NK-92 (cell line): ENCODE measurements around the gene KCNK6.
"Not testable (repeated sequence)": the region's sequence is repeated elsewhere in the genome, so short reads cannot be mapped to it uniquely, and the experiment has no call there.

ENCODE experiments used
- DNase-seq: peaks from one replicate; lab custom pipeline; 2025; ENCODE audit not compliant: unreplicated experiment; lab: John Stamatoyannopoulos, UW

KCNK6 gene

GRCh38 chr19:38360839-38361631, 41.4 kb downstream of the KCNK6 start:
- DNase-seq, result no peak

- DNase-seq, result no peak
Observed at GRCh38 chr19:38361633-38362075, 42.0 kb downstream of the KCNK6 start.

GRCh38 chr19:38362076-38362945, 42.7 kb downstream of the KCNK6 start:
- DNase-seq, result no peak

DNA sequence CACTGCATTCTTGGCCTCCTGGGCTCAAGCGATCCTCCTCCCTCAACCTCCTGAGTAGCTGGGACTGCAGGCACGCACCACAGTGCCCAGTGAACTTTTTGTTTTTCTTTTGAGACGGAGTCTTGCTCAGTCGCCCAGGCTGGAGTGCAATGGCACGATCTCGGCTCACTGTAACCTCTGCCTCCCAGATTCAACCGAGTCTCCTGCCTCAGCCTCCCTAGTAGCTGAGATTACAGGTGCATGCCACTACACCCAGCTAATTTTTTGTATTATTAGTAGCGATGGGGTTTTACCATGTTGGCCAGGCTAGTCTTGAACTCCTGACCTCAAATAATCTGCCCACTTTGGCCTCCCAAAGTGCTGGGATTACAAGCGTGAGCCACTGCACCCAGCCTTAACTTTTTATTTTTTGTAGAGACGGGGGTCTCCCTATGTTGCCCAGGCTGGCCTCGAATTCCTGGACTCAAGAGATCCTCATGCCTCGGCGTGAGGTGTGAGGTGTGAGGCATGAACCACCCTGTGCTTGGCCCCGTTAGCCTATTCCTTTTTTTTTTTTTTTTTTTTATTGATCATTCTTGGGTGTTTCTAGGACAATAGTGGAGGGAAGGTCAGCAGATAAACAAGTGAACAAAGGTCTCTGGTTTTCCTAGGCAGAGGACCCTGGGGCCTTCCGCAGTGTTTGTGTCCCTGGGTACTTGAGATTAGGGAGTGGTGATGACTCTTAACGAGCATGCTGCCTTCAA, 43.5 kb downstream of the KCNK6 start:
- DNase-seq, result not testable (repeated sequence)

GRCh38 chr19:38367041-38367440, 47.4 kb downstream of the KCNK6 start:
- no peak for DNase-seq

DNA sequence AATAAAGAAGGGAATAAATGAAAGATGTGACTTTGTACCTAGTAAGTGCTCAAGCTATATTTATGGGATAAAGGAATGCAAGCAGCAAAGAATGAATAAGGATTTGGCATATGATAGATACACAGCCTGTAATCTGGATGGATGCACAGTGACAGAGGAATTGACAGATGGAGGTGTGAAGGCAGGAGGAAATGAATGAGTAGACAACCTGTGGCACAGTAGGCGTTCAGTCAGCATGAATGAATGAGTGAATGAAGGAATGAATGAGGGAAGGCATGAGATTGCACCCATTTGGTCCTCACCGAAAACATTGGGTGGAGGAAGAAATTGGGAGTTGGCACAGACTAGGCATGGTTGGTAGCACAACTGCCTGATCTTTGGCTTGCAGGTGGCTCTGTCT, 49.9 kb downstream of the KCNK6 start:
- DNase-seq, result no peak

- no peak for DNase-seq
Observed at GRCh38 chr19:38370299-38370698, 50.7 kb downstream of the KCNK6 start.

GRCh38 chr19:38371081-38371480, 51.4 kb downstream of the KCNK6 start:
- DNase-seq, result no peak

- DNase-seq, result no peak
Observed at GRCh38 chr19:38373907-38374331, 54.3 kb downstream of the KCNK6 start.

GRCh38 chr19:38374332-38375097, 54.9 kb downstream of the KCNK6 start, which contains the start of gene PSMD8:
TSS of gene PSMD8 (plus strand) at chr19:38374571. CDS start at chr19:38374602, 31 bp downstream.
- DNase-seq, result peak; percentile 90

GRCh38 chr19:38375098-38375493, 55.5 kb downstream of the KCNK6 start:
- no peak for DNase-seq

DNA sequence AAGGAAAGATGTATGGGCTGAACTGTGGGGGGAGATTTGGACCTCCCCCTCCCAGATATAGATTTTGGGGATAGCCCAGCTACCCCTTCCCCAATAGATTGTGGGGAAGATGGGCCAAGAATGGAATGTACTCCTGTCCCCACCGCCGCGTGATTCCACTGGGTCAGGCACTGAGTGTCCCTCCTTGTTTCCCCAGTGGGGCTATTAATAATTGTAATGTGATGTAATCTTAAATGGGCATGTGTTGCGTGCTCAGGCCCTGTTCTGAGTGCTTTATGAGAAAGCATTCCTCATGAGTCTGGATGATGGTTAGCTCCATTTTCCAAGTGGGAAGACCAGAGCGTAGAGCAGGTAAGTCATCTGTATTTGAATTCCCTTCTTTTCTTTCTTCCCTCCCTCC, 56.1 kb downstream of the KCNK6 start:
- DNase-seq, result no peak

GRCh38 chr19:38376576-38376975, 56.9 kb downstream of the KCNK6 start:
- DNase-seq, result no peak

- DNase-seq, result no peak
Observed at GRCh38 chr19:38377052-38377451, 57.4 kb downstream of the KCNK6 start.

- DNase-seq, result no peak
Observed at GRCh38 chr19:38378866-38379265, 59.2 kb downstream of the KCNK6 start.

DNA sequence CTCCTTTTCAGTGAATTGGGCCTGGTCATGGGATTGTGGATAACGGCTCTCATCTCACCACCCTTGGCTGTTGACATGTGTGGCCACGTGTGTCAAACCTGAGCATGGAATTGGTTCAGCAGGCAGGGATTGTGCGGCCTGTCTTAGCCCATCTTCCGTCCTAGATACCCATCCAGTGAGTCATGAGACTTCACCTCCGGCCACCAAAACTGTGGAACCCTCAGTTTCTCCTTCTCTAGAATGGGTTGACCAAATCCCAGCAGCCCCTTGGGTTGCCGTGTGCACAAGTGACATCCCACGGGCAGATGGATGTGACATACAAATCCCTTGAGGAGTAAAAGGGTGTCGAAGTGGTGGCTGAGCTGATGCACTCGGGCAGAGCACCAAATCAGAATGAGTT, 61.5 kb downstream of the KCNK6 start:
- no peak for DNase-seq
